ENCODE results near the gene APBB2.

APBB2 gene

DNA sequence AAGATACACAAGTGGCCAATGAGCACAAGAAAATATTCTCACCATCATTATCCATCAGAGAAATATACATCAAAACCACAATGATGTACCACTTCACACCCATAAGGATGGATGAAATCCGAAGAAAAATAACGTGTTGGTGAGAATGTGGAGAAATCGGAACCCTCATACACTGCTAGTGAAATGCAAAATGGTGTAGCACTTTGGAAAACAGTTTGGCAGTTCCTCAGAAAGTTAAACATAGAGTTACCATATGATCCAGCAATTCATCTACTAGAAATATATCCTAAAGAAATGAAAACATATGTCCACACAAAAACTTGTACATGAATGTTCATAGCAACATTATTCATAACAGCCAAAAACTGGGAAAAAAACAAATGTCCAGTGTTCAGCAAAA is 18.5 kb upstream of the APBB2 start:
- TF ChIP-seq, protein P1, sequence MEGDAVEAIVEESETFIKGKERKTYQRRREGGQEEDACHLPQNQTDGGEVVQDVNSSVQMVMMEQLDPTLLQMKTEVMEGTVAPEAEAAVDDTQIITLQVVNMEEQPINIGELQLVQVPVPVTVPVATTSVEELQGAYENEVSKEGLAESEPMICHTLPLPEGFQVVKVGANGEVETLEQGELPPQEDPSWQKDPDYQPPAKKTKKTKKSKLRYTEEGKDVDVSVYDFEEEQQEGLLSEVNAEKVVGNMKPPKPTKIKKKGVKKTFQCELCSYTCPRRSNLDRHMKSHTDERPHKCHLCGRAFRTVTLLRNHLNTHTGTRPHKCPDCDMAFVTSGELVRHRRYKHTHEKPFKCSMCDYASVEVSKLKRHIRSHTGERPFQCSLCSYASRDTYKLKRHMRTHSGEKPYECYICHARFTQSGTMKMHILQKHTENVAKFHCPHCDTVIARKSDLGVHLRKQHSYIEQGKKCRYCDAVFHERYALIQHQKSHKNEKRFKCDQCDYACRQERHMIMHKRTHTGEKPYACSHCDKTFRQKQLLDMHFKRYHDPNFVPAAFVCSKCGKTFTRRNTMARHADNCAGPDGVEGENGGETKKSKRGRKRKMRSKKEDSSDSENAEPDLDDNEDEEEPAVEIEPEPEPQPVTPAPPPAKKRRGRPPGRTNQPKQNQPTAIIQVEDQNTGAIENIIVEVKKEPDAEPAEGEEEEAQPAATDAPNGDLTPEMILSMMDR (IDR thresholded peaks at IDR 0.05; ENCODE audit: borderline replicate concordance, control extremely low read depth, extremely low read depth, insufficient read depth, missing control alignments), result no peak
- no peak for DNase-seq (ENCODE audit: low spot score)
- in situ Hi-C loops (cut with MboI; ENCODE audit: low sequenced_read_pairs, unreplicated experiment), result no loop called here

DNA sequence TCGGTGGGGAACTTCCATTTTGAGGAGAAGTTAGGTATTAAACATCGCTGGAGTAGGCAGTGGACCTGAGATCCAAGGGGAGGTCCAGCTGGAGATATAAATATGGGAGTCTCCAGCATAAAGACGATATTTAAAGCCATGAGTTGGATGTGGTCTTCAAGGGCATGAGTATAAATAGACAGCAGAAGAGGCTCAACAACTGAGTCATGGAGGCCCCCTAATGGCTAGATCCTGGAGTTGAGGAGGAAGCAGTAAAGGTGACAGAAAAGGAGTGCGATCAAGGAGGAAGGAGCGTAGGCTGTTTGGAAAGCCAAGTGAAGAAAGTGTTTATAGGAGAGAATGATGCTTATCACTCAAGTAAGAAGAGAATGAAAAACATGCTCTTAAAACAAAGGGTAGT is 18.1 kb upstream of the APBB2 start:
- DNase-seq (ENCODE audit: low spot score), result no peak
- in situ Hi-C loops (cut with MboI; ENCODE audit: low sequenced_read_pairs, unreplicated experiment), result no loop called here
- TF ChIP-seq, protein P1 (IDR thresholded peaks at IDR 0.05; ENCODE audit: borderline replicate concordance, control extremely low read depth, extremely low read depth, insufficient read depth, missing control alignments), result no peak

DNA sequence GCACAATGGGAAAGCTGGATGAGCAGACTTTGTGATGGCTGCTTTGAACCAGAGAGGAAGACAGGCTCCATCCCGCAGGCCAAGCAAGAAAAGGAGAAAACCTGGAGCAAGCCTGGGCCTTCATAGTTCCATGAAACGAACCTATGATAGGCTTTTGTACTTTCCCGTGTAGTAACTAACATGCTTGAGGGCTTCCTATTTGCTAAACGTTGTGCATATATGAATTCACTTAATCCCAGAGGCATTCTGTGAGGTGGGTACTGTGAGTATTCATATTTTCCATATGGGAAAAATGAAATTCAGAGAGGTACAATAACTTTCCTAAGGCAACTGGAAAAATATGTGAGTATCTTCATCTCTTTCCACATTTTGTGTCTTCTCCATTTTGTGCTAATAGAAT is 13.6 kb upstream of the APBB2 start:
- TF ChIP-seq, protein P1 (IDR thresholded peaks at IDR 0.05; ENCODE audit: borderline replicate concordance, control extremely low read depth, extremely low read depth, insufficient read depth, missing control alignments), result no peak
- DNase-seq (ENCODE audit: low spot score), result no peak
- in situ Hi-C loops (cut with MboI; ENCODE audit: low sequenced_read_pairs, unreplicated experiment), result no loop called here

DNA sequence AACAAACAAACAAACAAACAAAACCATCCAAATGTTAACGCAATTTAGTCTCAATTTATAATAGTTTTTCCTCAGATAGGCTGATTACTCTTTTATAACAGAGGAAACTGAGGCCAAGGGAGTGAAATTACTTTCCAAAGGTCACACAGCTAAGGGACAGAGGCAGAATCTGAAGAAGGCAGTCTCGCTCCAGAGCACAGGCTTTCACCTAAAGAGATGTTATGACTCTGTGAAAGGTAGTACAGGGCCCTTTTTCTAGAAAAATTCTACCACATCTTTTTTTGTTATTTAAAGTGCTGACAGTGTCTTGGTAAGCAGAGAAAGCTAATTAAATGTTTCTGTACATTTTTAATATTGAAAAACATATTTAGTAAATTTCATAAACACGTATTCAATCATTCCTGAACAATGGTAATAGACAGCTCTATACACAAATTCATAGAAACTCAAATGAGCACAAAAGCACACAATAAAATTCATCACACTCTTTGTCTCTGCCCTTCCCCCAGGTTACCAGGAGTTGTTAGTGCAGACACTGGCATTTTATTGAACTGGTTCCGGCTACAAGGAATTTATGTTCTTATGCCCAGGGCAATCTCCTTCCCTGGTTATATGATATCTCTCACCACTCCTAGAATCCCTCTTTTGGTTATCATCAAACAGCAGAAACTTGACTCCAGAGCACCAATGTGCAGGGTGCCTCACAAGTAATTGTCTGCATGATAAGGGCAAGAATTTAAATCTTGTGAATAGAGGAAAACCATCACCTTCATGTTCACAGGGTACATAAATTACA is 7.7 kb upstream of the APBB2 start:
- no peak for DNase-seq (ENCODE audit: low spot score)
- in situ Hi-C loops (cut with MboI; ENCODE audit: low sequenced_read_pairs, unreplicated experiment), result no loop called here
- TF ChIP-seq, protein P1 (IDR thresholded peaks at IDR 0.05; ENCODE audit: borderline replicate concordance, control extremely low read depth, extremely low read depth, insufficient read depth, missing control alignments), result no peak

DNA sequence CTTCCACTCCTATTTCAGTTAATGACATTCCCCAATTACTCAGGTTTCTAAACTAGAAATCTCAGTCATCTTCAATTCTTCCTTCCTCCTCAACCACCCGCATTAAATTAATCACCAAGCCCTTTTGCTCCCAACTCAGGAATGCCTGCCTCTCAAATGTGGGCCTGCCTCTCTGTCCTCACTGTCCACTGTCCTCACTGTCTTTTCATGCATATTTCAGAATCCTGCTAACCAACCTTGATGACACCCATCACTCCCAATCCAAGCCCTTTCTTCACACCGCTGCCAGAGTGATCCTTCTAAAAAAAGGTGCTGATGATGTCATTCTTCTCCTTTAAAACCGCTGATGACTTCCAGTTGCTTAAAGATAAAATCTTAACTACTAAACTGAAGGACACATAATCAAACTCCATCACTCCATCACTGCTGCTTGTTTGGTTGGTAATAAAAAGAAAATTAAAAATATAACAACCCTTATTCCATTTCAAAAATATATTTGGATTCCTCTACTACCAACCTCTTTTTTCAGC is 5.1 kb upstream of the APBB2 start:
- no peak for DNase-seq (ENCODE audit: low spot score)
- in situ Hi-C loops (cut with MboI; ENCODE audit: low sequenced_read_pairs, unreplicated experiment), result loop anchor here (10.0 kb wide), 1 partner anchor 235 kb away; no protein-coding TSS in a partner anchor
- TF ChIP-seq, protein P1 (IDR thresholded peaks at IDR 0.05; ENCODE audit: borderline replicate concordance, control extremely low read depth, extremely low read depth, insufficient read depth, missing control alignments), result no peak

DNA sequence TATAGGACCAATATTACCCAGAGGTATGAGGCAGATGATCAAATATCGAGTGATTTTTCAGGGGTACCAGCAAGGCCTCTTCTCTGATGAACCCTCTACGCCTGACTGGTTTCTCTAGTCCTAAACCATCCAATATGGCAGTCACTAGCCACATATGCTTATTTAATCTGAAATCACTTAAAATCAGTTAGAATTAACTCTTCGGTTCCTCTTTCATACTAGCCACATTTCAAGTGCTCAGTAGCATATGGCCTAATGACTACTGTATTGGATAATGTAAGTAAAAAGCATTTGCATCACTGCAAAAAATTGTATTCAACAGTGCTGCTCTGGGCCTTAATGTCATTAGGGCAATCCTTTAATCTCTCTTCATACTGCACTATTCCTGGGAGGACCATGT is 4.4 kb upstream of the APBB2 start:
- no peak for DNase-seq (ENCODE audit: low spot score)
- in situ Hi-C loops (cut with MboI; ENCODE audit: low sequenced_read_pairs, unreplicated experiment), result loop anchor here (10.0 kb wide), 1 partner anchor 234 kb away; no protein-coding TSS in a partner anchor
- TF ChIP-seq, protein P1 (IDR thresholded peaks at IDR 0.05; ENCODE audit: borderline replicate concordance, control extremely low read depth, extremely low read depth, insufficient read depth, missing control alignments), result no peak

Measured in GM13976 (cell line).